ENCODE data around the gene THSD4.

The THSD4 gene

DNA sequence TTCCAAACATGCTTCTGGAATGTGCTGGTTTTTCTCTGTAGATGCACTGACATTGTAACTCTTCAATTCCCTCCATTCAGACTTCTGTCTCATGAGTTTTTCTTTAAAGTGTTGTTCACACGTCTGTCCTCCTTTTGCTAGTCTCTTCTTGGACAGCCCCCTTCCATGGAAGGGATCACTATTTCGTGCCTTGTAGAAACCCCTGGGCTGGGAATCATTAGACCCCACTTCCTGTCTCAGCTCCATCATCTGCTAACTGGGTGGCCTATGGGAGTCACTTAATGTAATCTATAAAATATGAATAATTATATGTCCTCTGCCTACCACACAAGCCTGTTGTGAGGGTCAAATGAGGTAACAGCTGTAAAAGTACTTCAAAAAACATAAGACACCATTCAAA lies 110.6 kb downstream of the THSD4 start:
- no peak for DNase-seq (ENCODE audit: low spot score)

DNA sequence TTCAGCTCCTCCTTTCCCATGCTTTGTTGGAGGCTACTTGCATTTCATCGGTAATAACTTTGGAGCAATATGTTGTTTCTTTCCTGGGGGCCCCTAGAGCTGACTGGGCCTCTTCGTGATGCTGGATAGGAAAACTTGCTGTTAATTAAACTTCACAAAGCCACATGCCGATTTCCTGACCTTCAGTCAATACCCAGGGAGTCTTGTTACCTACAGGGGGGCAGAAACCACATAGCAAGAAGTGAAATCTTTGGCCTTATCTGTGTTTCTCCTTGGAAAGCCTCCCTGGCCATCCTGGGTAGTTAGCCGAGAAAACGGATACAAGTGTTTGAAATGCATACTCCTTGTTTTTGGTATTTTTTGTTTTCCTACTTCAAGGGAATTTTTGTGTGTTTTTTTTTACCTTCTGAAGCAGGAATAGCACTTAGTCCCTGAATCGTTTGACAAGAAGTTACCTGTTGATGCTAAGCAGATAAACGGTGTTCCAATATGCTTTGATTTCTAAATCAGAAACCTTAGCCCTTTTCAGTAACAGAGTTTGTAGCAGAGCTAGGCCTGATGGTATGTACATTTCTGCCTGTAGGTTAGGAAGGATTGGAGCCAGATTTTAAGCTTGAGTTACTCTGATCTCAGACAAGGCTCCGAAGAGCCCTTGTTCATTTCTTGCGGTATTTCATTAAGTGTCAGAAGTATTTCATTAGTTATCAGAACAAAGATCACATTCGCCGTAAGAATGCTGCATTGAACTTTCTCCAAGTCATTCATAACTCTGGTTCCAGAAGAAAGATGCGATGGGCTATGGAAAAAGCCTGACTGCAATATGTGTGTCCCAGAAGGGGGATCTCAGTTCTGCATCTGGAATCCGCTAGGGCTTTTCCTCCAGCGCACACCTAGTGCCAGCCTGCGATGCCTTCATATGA lies 111.5 kb downstream of the THSD4 start:
- no peak for DNase-seq (ENCODE audit: low spot score)

DNA sequence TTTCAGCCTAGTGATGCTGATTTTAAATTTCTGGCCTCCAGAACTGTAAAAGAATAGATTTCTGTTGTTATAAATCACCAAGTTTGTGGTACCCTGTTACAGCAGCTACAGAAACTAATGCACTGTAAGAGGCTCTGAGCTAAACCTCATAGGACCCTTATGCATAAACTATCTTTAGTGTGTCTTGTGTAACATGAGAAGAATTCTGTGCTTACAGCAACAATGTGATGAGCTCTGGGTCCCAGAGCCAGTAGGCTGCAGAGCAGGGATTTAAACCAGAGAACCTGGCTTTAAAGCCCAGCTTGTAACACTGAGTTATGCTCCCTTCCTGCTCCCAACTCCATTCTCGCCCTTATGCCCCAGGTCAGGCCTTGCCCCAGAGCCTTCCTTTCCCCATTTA lies 113.1 kb downstream of the THSD4 start:
- no peak for DNase-seq (ENCODE audit: low spot score)

DNA sequence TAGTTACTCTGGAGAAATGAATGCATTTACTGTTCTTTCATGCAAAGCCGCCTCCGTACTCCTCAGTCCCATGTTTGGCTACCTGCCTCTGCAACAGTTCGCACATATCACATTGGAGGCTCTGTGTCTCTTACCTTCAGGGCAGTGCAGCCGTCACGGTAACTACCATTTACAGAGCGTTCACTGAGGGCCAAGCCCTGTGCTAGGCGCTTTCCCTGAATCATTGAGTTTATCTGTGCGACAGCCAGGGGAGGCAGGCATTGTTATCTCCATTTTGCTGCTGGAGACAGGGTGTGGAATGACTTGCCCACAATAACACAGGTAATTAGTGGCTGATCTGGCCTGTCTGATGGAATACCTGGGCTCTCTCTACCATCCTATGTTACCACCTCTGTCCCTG lies 115.0 kb downstream of the THSD4 start:
- DNase-seq (ENCODE audit: low spot score), result no peak

DNA sequence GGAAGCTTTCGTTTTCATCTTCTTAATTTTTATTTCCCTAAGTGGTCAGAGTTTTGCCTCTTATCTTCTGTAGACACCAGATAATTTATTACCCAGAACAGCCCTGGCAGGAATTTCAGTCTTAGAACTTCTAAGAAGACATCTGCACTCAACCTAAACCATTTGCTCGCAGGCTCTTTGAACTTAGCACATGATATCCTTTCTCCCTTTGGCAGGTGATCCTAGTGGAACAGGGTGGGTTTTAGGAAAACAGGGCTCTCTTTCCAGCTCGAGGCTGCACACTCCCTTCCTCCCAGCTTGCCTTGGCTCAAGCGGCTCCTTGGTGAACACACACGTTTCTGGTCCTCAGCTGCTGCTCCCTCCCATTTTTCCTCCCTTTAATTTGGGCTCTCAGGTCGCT lies 116.5 kb downstream of the THSD4 start:
- no peak for DNase-seq (ENCODE audit: low spot score)

DNA sequence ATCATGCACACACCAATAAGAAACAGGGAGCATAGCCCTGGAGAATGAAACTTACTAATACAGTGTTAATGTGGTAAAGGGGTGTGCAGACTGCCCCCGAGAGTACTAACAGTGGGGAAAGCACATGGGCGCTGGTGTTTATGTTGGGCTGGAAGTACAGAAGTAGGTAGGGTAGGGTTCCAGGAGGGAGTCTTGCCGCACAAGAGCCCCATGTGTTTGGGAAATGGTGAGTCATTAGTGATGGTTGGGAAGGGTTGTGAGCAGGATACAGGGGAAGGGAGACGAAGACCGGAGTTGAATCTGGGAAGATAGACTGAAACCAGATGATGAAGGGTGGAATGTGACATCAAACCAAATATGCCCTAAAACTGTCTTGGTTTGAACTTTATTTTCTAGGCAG lies 117.1 kb downstream of the THSD4 start:
- DNase-seq (ENCODE audit: low spot score), result no peak

DNA sequence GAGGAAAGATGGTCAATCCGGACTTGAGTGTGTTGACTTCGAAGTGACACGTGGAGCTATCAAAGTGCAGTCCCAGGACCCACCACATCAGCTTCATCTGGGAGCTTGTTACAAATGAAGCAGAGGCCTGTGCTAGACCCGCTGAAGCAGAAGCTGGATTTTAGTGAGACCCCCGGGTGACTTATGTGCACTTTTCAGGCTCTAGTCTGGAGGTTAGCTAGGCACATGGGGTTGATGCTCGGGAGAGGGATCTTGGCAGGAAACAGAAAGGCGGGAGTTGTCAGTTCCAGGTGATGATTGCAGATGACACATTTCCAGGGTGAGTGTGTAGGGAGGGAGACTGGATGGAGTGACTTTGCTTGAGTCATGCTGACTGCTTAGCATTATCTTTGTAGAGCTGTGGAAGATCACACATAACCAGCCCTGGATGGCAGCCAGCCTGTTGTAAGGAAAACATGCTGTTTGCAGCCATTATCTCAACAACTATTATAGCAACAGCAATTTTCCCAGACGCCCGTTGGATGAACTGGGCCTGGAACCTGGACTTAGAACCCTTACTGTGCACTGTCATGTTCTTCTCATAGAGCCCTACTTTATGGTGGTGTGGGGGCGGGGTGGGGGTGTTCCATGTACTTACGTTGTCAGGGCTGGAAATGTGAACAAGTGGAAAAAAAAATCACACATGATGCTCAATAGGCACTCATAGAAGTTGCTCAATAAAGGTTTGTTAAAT lies 122.4 kb downstream of the THSD4 start:
- peak; percentile 67 for DNase-seq (ENCODE audit: low spot score)

DNA sequence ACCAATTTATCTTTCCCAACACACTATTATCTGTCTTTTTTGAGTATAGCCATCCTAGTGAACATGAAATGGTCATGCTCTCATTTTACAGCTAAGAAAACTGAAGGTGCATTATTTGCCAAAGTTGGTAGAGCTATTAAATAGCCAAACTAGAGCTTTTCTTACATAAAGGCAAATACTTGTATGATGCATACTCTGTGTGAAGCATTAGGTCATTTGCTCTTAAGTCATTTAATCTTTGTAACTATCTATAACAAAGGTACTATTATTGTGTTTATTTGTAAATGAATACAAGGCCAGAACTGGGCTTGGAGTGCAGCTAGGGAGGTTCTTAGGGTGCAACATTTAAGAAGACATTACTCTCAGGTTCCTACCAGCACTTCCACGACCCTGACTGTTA lies 123.7 kb downstream of the THSD4 start:
- DNase-seq (ENCODE audit: low spot score), result no peak

DNA sequence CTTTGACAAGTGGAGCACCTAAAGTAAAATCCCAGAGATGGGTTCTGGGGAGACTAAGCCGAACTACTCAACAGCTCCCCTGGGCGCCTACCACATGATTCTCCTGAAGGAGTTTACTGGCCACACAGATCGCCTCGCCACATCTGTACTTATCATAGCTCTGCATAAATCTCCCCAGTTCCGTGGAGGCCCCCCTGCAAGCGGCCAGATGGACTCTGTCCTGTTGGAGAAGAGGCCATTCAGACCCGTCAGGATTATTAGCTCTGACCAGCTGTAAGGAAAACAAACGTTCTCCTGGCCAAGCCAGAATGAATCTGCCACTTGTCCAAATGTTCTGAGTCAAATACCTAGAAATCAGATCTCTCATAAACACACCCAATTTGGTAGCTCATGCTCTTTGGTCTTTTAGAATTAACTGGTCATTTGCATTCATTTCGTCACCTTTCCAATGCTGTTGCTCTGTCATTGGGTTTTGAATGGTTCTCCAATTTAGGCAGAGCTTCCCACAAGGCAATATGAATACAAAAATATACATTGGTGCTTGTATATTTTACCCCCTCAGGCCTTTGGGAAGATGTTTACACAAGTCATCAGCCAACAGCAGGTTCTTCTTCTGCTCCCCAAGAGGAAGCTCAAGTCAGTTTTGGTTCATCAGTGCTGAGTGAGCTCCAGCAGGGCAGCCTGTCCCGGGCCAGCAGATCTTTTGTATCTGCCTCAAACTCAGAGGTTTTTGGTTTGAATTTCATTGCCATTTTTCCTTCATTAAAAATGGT lies 124.5 kb downstream of the THSD4 start:
- no peak for DNase-seq (ENCODE audit: low spot score)

DNA sequence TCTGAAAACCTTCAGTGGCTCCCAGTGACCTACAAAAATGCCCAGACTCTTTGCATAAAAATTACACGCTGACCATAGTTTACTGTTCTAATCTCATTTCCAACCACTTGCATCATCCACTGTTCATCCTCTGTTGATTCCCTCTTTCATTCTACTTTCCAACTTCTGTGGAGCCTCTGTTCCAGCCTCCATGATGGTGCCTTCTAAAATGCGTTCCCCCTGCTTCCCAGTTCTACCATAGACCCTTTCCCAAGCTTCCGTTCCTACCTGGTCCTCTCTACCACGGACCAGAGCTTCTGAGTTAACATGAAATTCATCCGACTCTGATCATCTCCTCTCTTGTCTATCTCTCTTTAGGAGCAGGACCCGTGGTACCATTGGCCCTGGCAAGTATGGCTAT lies 127.0 kb downstream of the THSD4 start:
- no peak for DNase-seq (ENCODE audit: low spot score)

DNA sequence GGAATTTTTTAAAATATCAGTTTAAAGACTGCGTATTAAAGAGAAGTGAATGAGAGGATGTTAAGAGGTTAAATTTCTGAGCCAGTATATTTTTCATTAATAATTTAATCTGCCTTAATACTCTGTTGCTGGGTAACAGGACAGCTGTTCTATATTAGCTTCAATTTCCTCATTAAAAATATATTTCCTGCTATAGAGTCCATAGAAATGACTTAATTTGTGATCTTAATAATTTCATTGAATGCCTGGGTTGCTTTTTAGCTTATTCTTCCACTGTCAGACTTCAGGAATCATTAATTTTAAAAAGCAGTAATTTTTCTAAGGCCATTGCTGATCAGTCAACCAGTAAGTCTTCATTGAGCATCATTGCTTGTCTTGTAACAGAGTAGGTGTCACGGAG lies 129.0 kb downstream of the THSD4 start:
- DNase-seq (ENCODE audit: low spot score), result no peak

DNA sequence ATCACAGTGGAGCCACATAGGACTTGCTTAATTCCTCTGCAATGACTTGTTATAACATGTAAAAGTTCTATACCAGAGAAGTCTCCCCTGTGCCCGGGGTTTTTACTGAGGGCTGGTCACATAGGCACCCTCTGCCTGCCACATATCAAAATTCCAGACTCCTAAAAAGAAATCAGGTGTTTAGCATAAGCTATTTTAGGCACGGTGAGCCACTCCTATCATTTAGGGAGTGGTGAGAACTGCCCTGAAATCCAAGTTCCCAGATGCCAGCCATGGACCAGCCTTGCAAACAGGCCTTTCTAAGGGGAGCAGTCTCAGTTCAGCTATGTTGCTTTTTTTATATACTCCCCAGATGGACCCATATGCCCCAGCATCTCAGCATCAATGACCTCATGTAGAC lies 130.3 kb downstream of the THSD4 start:
- no peak for DNase-seq (ENCODE audit: low spot score)

DNA sequence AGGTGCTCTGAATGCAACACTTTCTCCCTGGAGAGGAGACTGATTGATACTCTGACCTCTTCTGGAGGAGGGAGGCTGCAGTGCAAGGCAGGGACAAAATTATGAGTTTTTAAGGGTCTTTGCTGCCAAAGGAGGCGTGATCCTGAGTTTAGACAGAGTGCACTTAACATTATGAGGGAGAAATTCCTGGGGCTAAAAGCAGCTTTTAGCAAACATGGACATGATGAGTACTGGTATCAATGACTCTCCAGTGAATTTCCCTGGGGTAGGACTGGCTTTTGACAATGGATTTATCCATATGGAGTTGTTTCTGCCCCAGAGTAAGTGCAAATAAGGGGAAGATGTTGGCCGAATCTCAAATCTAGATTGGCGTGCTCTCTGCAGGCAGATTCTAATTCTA lies 133.1 kb downstream of the THSD4 start:
- no peak for DNase-seq (ENCODE audit: low spot score)

DNA sequence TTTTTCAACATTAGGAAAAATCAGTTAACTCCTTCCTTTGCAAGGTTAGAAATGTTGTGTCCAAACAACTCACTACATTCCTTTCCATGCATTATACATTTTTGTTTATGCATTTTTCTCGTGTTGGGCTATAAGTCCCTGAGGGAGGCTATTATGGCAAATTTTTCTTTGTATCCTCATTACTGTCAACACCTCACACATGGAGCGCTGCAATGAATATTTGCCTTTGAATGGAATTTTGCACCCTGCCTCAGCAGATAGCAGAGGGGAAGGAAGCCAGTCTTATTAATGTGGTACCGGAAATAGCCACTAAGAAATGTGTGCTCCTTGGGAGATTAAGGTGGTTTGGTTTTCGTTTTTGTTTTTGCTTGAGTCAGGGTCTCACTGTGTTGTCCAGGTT lies 134.7 kb downstream of the THSD4 start:
- DNase-seq (ENCODE audit: low spot score), result no peak

DNA sequence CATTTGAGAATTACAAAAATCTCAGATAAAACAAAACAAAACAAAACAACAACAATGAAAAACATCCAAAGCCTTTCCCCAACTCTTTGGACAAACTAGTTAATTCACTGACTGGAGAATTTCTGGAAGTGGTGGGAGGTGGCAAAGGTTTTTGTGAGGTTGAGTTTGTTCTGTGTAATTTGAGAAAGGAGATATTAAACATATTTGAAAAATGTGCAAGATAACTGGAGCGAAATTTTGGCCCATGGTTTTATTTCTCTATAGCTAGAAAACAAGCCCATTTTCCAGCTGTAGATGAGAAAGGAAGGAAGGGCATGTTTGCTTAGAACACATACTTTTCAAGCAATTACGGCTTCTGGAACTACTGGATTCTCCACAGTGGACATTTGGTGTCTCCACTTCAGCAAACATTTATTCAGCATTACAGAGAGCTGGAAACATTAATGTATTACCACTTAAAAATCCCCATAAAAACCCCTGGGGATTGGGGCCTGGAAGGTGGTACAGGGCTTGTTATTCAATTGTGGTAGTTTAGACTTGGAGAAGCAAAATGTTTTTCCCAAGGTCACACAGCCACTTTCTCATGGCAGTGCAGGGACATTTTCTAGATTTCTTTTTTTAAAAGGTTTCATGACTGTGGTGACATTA lies 135.8 kb downstream of the THSD4 start:
- DNase-seq (ENCODE audit: low spot score), result no peak

DNA sequence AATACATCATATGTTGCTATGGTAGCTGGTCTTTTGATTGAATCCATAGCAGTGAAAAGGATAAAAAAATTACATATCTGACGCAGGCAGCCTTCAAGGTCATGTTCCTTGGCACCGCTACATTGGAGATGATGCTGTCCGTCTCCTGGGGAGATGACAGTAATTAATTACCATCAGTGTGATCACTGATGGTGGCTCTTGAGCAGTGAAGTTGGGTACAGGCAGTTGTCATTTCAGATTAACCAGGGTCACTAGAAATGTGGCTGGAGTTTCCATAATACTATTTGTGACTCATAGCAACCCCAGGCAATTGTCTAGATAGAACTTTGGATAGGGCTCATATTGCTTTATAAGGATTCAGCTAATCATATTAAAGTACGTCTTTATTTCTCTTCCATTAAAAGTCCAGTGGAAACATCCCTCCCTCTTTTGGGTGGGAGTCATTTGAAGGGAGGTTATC lies 136.3 kb downstream of the THSD4 start:
- no peak for DNase-seq (ENCODE audit: low spot score)

DNA sequence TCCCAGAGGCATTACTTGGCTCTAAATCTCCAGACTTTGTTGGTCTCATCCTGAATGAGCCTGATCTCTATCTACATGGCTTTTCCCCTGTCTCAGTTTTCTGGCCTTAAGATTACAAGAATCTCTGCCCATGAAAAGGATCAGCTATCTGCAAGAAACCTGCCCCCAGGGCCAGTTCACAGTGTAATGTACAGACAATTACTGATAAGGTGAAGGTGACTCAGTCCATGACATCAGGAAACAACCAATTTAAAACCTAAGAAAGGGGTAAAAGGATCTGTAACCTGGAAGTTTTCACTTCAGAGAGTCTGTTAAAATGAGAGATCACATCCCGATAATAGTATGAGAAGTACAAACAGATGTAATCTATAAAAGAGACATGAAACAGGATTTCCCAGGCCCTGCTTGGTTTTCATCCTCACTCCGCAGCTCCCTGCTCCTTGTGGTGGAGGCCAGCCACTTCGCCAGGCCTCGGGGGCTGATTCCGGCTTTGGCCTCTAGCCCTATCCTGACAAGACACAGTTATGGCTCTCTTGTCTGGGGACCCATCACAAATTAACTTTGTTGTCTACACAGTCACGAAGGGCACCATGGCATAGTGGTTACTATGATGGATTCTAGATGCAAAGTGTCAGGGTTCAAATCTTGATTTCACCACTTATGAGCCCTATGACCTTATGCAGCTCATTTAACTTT lies 136.9 kb downstream of the THSD4 start:
- no peak for DNase-seq (ENCODE audit: low spot score)

DNA sequence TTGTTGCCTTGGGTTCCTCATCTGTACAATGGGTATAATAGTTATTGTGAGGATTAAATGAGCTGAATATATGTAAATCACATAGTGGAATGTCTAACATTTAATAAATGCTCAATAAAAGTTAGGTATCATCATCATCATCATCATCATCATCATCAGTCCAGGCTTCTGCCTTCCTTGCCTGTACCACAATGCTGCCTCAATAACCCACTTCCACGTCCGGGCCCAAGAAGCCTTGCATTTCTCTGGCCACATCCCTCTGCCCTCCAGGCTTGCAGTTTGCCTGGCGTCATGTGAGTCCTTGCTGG lies 137.4 kb downstream of the THSD4 start:
- DNase-seq (ENCODE audit: low spot score), result no peak

DNA sequence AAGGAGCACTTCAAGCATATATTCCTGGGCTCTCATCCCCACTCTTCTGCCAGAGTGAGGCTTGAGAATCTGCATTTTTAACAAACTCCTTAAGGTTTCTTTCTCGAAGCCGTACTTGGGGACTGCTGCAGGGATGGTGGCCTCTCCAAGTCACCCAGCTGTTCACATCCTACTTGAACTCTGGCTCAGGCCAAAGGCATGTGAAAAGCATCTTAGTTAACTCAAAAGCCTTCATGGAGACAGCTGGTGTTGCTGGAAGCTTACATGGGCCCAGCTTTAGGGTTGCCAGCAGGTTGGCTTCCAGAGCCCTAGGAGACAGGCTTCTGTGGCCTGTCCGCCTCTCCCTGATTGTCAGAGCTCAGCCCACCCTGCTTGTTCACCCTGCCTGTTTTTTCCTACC lies 139.2 kb downstream of the THSD4 start:
- DNase-seq (ENCODE audit: low spot score), result no peak

DNA sequence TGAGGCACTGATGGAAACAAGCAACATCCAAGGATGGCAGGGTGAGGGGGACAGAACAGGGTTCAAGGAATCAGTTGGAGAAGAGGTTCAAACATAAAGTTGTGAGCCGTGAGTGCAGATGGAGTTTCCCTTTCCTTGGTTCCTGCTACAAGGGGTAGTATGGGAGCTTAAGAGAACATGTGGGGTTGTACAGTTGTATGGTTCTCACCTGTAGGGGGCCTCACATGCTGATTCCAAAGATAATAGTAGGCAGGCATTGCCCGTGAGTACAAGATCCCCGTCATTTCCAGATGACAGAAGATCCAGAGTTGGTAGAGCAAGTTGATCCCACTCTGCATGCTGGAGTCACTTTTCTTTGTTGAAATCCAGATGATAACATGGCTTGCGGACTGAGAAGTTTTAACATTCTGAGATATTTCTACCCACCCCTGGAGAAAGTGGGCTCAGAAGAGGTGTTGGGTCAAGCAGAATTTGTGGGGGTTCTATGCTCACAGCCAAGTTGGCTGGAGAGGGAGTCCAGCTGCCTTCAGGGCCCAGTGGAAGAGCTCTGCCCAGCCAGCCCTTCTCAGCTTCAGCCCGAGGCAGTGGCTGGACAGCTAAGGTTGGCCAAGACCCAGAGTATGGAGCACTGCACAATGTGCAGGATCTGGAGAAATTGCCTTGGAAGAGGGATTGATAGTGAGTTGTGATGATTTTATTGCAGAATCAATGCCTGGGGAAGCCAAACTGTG lies 141.8 kb downstream of the THSD4 start:
- no peak for DNase-seq (ENCODE audit: low spot score)

DNA sequence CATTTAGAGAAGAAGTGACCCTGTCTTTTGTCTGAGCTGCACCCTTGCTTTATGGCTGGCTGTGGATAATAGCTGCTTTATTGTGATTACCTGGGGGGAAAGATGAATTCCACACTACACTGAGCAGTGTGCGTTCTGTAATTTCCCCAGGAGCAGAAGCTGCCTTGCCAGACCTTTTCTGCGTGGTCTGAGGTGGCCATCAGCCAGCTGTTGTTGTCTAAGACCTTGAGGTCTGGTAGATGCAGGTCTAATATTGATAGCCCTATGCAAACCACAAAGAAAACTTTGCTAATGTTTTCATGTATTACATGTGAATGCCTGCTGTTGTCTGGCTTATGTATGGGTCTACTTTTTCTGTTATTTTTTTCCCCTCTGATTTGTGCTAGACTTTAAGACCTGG lies 144.6 kb downstream of the THSD4 start:
- no peak for DNase-seq (ENCODE audit: low spot score)
